HG02852 (cell line): ENCODE data around the gene RAD51B.
A peak's percentile ranks its signal among the peaks of the same experiment; 100 is the strongest.

Source experiments
- ATAC-seq: cut with Tn5 transposase; IDR thresholded peaks from one replicate; pipeline ENCODE4 v1.9.1; 2021; ENCODE audit warnings: mild to moderate bottlenecking, moderate library complexity; ENCODE audit not compliant: unreplicated experiment

The RAD51B gene

DNA sequence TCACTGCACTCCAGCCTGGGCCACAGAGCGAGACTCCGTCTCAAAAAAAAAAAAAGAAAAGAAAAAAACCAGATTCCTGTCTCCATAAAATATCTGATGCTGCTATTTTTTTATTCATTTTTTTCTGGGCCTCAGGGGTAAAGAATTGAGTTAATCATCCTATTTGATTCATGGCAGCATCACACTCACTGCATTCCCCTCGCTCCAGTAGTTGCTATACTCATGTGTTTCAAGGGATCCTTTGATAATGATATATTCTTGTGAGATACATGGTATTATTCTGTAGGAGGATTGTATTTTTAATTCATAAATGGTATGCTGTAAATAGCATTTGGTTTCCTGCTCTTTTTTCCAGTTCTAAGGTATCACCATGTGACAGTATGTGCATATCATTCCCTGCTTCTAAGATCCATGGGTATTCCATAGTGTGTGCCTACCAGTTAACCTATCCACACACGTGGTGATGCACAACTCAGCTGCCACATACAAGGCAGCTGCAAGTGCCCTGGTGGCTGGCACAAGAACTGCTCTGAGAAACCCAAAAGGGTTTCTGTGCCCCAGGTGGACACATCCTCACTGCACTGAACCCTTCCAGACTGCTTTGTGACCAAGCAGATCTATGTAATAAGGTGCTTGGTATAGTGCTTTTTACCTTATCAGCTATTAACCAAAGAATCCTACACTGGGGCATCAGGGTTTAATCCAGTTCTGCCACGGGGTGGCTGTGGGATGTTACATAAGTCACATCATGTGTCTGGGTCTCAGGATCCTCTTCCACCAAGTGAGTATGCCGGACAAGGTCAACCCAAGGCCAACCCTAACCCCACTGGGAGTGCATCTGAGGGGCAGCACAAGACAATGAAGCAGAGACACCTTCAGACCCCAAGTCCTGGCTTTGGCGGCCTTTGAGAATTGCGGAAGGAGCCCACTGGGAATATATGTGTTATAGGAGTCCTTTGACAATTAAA is 898.7 kb downstream of the RAD51B start:
- no peak for ATAC-seq

DNA sequence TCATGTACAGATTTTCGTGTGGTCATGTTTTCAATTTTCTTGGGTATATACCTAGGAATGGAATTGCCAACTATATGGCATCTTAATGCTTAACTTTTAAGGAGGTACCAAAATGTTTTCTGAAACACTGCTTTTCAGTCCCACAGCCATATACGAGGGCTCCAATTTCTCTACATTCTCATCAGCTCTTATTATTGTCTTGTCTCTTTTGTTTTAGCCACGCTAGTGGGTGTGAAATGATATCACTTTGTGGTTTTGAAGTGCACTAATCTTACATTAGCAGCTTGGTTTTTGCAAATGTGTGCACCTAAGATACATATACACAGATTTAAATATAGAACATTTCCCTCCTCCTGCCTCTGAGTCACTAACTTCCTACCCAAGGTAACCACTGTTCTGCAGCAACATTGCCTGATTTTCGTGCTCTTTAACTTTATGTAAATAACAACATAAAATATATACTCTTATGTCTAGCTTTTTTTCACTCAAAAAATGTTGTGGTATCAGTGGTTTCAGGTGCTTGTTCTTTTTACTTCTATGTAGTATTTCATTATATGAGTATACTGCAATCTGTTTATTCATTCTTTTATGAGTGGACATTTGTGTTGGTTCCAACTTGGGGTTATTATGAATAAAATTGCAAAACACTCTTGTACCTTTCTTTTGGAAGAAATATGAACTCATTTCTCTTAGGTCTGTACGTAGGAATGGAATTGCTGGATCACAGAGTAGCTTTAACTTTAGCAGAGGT is 900.2 kb downstream of the RAD51B start:
- ATAC-seq, result no peak

DNA sequence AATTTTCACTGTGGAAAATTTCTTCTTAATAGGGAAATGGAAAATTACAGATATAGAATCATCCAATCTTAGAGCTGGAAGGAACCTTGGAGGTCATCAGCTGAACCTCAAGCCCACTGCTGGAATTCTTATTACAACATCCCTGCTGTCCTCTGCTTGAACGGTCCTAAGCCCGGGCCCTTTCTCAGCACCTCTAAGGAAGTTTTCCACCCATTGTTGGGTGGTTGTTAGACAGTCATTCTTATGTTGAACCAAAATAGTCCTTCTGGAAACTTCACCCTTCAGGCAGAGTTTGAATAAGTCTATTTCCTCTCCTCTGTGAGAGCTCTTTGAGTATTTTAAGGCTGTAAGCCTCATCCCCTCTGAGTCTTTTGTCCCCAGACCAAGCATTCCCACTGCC is 902.6 kb downstream of the RAD51B start:
- no peak for ATAC-seq

DNA sequence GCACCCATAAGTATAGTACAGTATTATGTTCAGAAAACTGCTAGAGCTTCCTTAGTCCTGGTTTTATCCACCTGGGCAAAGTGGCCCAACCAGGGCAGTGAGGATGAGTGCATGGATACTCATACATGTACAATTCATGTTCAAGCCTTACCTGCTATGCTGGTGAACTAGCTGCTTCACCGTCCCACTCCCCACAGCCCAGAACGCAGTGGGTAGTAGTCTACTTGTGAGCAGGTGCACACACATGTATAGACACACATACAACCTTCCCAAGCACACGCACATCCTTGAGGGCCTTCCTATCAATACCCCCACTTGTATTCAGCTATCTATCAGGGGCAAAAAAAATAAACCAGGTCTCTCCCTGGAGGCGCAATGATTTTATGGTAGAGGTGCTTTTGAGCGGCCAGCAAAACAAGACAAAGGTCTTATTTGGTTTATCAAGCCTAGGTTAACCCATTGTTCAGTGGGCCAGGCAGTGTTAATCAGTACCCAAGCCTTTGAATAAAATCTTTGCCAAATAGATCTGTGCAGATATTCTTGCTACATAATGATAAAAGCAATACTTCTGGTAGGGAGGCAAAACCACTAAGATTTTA is 903.5 kb downstream of the RAD51B start:
- ATAC-seq, result no peak

DNA sequence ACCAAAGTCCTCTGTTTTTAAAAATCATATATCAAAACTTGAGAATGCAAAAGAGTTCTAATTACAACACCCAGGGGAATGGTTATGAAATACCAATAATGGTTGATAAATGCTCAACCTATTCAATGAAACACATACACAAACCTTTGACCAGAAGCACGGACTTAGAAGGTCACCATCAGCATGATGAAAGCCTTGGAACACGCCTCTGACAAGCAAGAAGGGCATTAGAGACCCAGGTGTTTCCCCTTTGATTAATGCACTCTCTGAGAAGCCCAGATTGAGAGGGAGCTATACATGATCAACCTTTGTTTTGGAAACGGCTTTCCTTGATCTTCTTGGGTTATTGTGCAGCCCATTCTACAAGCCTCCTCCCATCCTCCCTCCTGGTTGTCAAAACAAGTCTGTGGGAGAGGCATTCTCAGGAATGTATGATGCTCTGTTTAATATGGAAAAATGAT is 904.3 kb downstream of the RAD51B start:
- ATAC-seq, result no peak

DNA sequence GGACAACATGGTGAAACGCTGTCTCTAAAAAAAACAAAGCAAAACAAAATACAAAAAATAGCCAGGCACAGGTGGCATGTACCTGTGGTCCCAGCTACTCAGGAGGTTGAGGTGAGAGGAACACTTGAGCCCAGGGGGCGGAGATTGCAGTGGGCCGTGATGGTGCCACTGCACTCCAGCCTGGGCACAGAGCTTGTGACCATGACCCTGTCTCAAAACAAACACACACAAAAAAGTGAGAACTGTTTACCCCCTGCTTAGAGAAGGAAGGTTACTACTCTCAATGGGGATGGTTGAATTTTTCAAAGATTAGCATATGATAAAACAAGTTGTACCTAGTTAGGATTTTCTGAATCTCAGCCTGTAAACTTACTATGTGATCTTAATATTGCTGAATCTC is 905.3 kb downstream of the RAD51B start:
- ATAC-seq, result no peak

DNA sequence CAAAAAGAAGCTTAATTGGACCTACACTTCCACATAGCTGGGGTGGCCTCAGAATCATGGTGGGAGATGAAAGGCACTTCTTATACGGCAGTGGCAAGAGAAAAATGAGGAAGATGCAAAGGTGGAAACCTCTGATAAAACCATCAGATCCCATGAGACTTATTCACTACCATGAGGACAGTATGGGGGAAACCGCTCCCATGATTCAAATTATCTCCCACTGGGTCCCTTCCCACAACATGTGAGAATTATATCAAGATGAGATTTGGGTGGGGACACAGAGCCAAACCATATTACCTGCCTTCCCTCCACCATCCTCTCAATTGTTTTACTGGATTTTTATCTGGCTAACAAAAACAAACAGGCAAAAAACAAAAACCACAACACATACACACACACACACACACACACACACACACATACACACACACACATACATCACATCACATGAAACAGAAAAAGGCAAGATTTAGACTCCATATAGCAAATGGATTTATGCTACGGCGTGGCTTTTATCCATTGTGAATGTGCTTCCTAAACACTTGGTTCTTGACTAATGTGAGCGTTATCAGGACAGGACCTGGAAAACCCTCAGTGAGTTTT is 906.6 kb downstream of the RAD51B start:
- no peak for ATAC-seq

DNA sequence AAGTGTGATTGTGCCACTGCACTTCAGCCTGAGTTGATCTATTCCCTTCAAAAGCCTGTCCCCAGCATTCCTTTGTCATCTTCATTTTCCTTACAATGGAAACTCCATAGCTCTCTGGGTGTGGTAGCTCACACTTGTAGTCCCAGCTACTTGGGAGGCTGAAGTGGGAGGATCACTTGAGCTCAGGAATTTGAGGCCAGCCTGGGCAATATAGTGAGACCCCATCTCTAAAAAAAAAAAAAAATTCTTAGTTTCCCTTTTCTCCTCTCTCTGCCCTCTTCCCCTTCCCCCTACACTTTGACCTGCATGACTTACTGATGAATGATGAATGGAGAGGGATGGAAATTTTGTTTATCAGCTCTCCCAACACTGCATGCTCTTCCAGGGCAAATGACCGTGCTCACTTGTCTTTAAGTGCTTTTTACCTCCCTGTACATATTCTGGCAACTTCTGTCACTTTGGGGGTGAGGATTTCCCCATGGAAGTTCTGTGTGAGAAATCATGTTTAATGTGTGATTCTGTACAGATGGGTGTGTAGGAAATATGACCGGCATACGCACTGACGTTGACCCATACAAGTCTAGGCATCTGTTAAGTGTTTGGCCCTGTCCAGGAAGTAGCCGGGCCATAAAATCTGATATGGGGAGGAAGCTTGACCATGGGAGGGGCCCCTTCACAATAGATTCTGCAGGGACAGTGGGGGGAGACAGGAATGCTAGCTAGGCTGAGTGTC is 907.9 kb downstream of the RAD51B start:
- ATAC-seq, result no peak

DNA sequence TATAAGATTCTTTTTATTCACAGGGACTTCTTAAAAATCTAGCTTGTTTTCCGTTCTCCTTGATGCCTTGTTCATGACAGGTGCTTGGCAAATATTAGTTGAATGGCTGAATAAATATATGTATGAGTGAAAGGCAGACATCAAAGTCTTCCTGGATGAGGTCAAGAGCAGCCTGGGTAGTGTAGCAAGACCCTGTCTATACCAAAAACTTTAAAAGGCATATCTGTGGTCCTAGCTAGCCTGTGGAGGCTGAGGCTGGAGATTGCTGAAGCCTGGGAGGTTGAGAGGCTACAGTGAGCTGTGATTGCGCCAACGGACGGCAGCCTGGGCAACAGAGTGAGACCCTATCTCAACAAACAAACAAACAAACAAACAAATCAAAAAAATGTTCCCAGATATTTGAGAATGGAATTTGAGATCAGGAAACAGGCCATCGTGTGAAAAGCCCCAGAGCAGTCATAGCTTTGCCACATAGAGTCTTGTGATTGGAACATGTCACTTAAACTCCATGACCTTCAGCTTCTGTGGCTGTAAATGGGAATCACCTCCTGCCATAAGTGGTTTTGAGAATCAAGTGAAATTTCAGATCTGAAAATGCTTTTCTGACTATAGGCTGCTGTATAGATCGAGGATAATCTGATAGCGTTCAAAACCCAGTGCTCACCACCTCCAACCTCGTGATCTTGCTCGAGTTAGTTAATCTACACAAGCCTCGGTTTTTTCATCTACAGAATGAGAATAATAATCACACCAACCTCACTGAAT is 908.9 kb downstream of the RAD51B start:
- ATAC-seq, result no peak

DNA sequence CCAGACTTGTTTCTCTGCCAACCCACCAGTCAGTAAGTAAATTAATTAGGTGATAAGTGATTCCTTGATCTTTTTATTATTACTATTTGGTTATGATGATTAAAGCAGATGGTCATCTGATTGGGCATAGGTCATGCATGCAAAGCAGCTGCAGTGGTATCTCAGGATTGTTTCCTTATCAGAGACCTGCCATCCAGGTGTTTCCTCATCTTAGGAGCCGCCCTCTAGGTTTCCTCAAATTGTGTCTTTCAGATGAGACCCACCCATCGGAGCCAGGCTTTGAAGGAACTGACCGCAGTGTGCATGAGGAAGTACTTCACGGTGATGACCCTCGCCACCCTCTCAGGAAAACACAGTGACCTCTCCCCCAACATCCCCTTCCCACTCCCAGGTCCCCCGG is 910.0 kb downstream of the RAD51B start:
- ATAC-seq, result no peak

DNA sequence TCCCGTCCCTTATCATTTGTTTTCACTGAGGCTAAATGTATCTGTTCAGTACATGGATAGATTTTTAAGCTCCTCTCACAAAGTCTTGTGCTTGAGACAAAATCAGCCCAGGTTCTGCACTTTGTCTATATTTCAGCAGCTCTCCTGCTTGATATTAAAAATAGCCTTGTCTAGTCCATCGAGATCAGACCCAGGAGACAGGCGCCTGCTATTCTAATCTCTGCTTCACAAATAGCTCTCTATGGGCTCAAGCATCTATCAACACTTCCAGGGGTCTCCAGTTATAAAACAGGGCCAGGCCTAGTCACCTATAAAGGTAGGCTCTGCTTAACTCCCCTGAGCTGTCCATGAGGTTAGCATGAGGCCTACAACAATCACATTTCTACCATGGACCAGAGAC is 910.8 kb downstream of the RAD51B start:
- no peak for ATAC-seq

DNA sequence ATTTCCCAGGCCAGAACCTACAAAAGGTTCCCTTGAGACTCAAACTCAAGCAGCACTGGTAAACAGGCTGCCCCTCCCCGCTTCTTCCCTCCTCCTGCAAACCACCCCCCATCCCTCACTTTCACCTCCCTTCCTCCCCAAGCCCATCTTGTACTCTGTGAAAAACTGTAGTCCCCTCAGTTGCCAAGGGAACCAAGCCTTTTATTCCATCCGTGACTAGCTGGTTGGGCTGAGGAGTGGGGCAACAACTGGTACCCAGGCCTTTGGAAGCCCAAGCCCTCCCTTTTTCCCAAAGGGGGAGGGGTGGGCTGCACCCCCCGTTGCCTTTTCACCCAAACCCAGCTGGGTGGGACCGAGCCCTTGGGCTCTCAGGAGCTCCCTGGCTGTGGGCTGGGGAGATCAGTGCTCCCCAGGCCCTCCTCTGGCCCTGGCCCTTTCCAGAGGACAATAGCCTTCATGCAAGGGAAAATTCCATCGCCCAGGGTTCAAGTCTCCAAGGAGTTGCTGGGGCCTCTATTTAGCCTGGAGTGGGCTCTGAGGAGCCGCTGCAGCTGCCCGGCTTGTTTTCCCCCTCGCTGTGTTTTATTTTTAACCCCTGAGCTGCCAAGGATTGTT is 911.3 kb downstream of the RAD51B start:
- ATAC-seq, result no peak

DNA sequence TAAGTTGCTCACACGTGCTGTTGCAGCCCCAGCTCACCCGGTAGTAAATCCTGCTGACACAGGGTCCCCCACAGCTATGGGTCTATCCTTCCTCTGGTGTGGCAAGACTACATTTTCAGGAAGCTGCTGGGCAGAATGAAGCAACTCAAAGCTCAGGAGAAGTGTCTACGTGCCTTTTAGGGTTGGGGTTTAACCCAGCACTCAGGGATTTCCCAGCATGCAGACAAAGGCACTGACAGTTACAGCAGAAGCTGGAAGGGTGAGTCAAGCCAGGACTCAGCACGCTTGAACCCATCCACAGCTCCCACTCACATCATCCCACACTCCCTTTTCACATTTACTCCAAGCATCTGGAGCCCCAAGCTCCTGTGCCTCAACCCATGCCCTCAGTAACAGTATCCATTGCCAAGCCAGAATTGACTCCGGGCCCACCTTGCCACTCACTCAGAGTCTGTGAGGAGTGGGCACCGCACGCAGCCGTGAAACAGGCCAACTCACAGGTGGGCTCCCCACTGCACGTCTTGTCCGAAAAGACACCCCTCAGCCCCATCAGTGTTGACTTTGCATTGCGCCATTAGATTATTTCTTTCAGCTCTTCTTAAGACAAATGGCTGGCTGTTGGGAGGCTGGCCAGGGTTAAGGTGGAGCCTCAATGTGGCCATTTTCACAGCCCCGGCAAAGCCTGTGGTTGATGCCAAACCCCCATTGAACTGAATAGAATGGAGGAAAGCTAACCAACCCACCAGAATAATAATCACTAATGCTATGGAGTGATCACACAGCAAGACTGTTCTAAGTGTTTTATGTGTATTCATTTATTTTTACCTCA is 913.7 kb downstream of the RAD51B start:
- ATAC-seq, result peak; percentile 54

DNA sequence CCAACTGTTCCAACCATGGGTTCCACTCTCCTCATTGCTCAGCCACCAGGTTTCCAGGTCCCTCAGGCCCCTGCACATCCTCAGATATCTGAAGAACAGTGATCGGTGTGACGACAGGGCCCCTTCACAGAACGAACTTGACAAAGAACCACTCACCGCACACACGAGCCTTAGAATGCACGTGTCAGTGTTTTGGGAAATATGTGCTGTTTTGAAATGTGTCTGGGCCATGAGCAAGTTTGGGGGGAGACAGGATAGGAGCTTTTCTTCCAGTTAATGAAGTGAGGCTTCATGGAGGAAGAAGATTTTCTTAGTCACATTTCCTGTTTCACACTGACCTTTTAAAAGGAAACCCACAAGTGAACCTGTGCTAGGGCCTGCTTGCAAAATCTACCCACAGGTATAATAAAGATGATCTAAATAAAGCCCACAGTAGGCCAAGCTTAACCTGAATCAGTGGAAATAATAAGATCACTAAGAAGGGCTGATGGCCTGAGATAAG is 914.7 kb downstream of the RAD51B start:
- ATAC-seq, result peak; percentile 49

DNA sequence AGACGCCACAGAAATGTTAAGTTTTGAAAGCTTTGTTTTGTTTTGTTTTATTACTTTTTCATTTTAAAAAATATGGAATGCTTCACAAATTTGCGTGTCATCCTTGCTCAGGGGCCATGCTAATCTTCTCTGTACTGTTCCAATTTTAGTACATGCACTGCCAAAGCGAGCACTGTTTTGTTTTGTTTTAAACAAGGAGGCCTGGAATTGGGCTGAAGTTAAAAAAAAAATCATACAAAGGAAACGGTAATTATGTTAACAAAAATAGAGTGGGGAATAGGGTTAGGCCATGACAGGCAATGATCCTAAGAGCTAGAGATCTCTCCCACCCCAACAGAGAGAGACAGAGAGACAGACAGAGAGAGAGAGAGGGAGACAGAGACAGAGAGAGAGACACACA is 916.3 kb downstream of the RAD51B start:
- no peak for ATAC-seq

DNA sequence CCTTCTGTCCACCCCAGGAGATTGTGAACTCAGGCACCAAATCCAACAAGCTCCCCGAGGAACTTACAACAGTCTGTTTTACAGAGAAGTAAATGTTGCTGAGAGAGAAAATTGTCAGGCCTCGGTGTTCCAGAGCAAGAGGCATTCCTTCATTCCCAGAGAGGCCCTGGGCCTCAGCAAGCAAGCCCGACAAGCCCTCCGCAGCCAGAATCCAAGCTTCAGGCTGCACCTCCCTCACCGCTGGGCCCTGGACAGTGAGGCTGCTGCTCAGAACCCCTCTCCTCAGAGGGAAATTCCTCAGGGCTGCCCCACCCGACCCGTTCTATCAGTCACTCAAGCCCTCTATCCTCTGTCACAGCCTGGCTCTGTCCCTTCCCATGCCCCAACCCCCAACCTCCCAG is 916.9 kb downstream of the RAD51B start:
- no peak for ATAC-seq

DNA sequence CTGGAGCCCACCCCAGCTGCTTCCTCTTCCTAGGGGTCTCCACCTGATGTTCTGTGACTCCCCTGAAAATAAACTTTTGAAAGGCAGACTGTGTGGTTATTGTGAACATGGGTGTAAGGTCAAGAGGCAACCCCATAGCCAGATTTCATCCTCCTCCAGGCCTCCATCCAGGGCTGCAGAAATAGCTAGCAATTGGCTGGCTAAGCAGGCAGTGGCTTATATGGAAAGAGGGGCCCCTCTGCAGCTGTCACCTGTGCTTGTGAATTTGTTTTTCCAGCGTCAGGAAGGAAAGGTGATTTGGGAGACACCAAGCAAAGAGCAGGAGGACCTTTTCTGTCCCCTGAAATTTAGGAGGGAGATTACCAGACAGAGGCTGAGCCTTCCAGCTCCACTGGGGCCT is 917.5 kb downstream of the RAD51B start:
- ATAC-seq, result no peak

DNA sequence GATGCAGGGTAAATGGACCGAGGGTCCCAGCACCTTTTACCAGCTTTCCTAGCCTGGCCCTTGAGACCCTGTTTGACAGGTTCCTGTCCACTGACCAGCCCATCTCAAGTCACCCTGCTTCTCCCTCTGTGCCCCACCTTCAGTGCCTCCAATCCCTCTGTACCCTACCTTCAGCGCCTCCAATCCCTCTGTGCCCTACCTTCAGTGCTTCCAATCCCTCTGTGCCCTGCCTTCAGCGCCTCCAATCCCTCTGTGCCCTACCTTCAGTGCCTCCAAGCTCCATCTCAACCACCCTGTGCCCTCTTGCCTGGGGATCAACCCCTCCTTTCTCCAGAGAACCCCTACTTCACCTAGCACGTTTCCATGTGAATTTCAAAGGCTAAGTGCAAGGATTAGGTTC is 919.0 kb downstream of the RAD51B start:
- no peak for ATAC-seq
